ENCODE data around the gene PCAT7. TPM values are rescaled to one million over a fixed set of nuclear protein-coding genes. Genes with fewer than 3 reads are reported as not detected.

Gene PCAT7
- total and polyA plus RNA-seq, 2 of the 4 experiments (the other 2 are of a cell fraction), result not detected

- intact Hi-C loops (cut with micrococcal nuclease) (no loop called here), in situ Hi-C loops (cut with MboI; ENCODE audit: low sequenced_read_pairs) (no loop called here), dilution Hi-C loops (cut with HindIII; ENCODE audit: low sequenced_read_pairs, unreplicated experiment) (no loop called here)
- H3K27ac ChIP-seq (ENCODE audit: insufficient read depth, low read length), result no peak overlapping the region
- H3K18ac ChIP-seq (ENCODE audit: low read depth, low read length), result no peak overlapping the region
- no peak overlapping the region for H2AK5ac ChIP-seq (ENCODE audit: low read depth, low read length)
- H3K56ac ChIP-seq (ENCODE audit: extremely low read depth, insufficient read depth, low read length), result no peak overlapping the region
- H3K4ac ChIP-seq (ENCODE audit: low read depth, low read length), result no peak overlapping the region
- H2BK15ac ChIP-seq (ENCODE audit: low read depth, low read length), result no peak overlapping the region
- no peaks in the 10 kb centered on the region for H3K79me1 ChIP-seq (ENCODE audit: low read depth in 1 of 2, low read length in 2 of 2)
- no peak overlapping the region for H4K5ac ChIP-seq (ENCODE audit: low read depth, low read length)
- no peak overlapping the region for H3K14ac ChIP-seq (replicated peaks; ENCODE audit: low read depth, low read length)
- DNase-seq, result no peak
- H2AFZ ChIP-seq (replicated peaks; ENCODE audit: low read length, poor library complexity), result no peak overlapping the region
- H3K9me1 ChIP-seq (ENCODE audit: insufficient read depth, low read length), result no peaks in the 10 kb centered on the region
- ChIA-PET CTCF (no interaction called here), POLR2A (ENCODE audit: unreplicated experiment) (no interaction called here)
- H4K20me1 ChIP-seq (ENCODE audit: insufficient read depth, low read length), result no peaks in the 10 kb centered on the region
- no peak overlapping the region for H3K4me3 ChIP-seq (ENCODE audit: insufficient read depth, low read depth, low read length)
- no peak for ATAC-seq (ENCODE audit: low read depth)
- H2BK20ac ChIP-seq (ENCODE audit: low read depth, low read length), result no peak overlapping the region
- no peaks in the 10 kb centered on the region for H3K9me3 ChIP-seq (ENCODE audit: control insufficient read depth, insufficient read depth, low read length)
- H3K27me3 ChIP-seq (ENCODE audit: control insufficient read depth, insufficient read depth, low read length), result peaks cover 2% of the 10 kb centered on the region
- WGBS, 2 experiments (ENCODE audit: extremely low coverage in 2 of 2, insufficient read length in 1 of 2), result no CpG with 5 or more reads among the region's 2 CpGs
- no peak overlapping the region for H3K23ac ChIP-seq (ENCODE audit: low read depth, low read length)
- H3K4me2 ChIP-seq (ENCODE audit: low read depth, low read length), result no peak overlapping the region
- no TSS peak for BruUV-seq (replicated peaks)
- no peak overlapping the region for H2BK5ac ChIP-seq (ENCODE audit: low read depth, low read length, poor library complexity, severe bottlenecking)
- TF ChIP-seq FOS (IDR thresholded peaks at IDR 0.05; ENCODE audit: low read depth, low read length), result no peak
- TF ChIP-seq CHD1 (IDR thresholded peaks at IDR 0.05; ENCODE audit: low read depth, low read length), result no peak
- TF ChIP-seq BHLHE40 (IDR thresholded peaks at IDR 0.05; ENCODE audit: low read depth, low read length), result no peak
- H2BK120ac ChIP-seq (ENCODE audit: low read depth, low read length), result no peak overlapping the region
- no peak overlapping the region for H2AK9ac ChIP-seq (replicated peaks; ENCODE audit: low read depth, low read length, poor library complexity)
- H3K9ac ChIP-seq (ENCODE audit: low read depth, low read length), result no peak overlapping the region
- no peak overlapping the region for H4K91ac ChIP-seq (ENCODE audit: insufficient read depth, low read depth, low read length)
- no peaks in the 10 kb centered on the region for H3K36me3 ChIP-seq (ENCODE audit: control insufficient read depth, insufficient read depth, low read length)
- no peak overlapping the region for H4K8ac ChIP-seq (ENCODE audit: low read depth in 2 of 2, low read length in 2 of 2)
- H3K4me1 ChIP-seq (ENCODE audit: control insufficient read depth, insufficient read depth, low read length), result no peaks in the 10 kb centered on the region
Measured at GRCh38 chr9:94576131-94576530, 21.2 kb downstream of the PCAT7 start.

Measured in IMR-90 (cell line).